Heart right ventricle (tissue), 16 donors: Measurements from ENCODE around the gene TBC1D3B. TPM values are rescaled to one million over a fixed set of nuclear protein-coding genes. Genes with fewer than 3 reads are reported as not detected.
"Not testable (repeated sequence)": the region's sequence is repeated elsewhere in the genome, so short reads cannot be mapped to it uniquely, and the experiment has no call there.

Source experiments
- ATAC-seq, 8 donors: fragments of 200-7000 bp; cut with Tn5 transposase; one replicate each; pipeline ENCODE4 v1.9.1; 2020; ENCODE audit warnings: mild to moderate bottlenecking in 8 of 8, moderate library complexity in 8 of 8, moderate number of reproducible peaks in 1 of 8
- DNase-seq, 2 donors: peaks; one replicate each; pipeline ENCODE4 v3.0.0-alpha.2; 2020
- H3K27ac ChIP-seq, 10 donors: fragments of 200-600 bp; sonication (generic) in 2 of 10; one replicate each; pipeline versions ENCODE4 v1.5.0 to v1.8.0; 2020 to 2022; ENCODE audit warnings: mild to moderate bottlenecking in 3 of 10
- H3K27me3 ChIP-seq, 7 donors: fragments of 200-600 bp; one replicate each; pipeline ENCODE4 v1.8.0; 2021 to 2022; ENCODE audit warnings: mild to moderate bottlenecking in 2 of 7
- H3K36me3 ChIP-seq, 9 donors: fragments of 200-600 bp; sonication (generic) in 1 of 9; one replicate each; pipeline versions ENCODE4 v1.5.0 to v1.8.0; 2020 to 2022; ENCODE audit warnings: mild to moderate bottlenecking in 2 of 9
- H3K4me1 ChIP-seq, 9 donors: fragments of 200-600 bp; sonication (generic) in 1 of 9; one replicate each; pipeline versions ENCODE4 v1.5.0 to v1.8.0; 2020 to 2022; ENCODE audit warnings: mild to moderate bottlenecking in 4 of 9
- H3K4me3 ChIP-seq, 10 donors: fragments of 200-600 bp; sonication (generic) in 2 of 10; one replicate each; pipeline versions ENCODE4 v1.5.0 to v1.8.0; 2020 to 2022; ENCODE audit warnings: mild to moderate bottlenecking in 7 of 10, moderate library complexity in 2 of 10
- H3K9me3 ChIP-seq, 11 donors: fragments of 200-600 bp in 10 of 11; sonication (generic) in 2 of 11; one replicate each; pipeline versions ENCODE4 v1.5.0 to v1.8.0; 2013 to 2022; ENCODE audit warnings: mild to moderate bottlenecking in 2 of 11, control low read depth in 1 of 11, moderate library complexity in 1 of 11
- CTCF ChIP-seq, 9 donors: fragments of 200-600 bp; sonication (generic) in 2 of 9; IDR thresholded peaks; one replicate each; pipeline versions ENCODE4 v1.5.0 to v1.8.0; 2021 to 2022; ENCODE audit warnings: antibody characterized with exemption in 9 of 9, mild to moderate bottlenecking in 5 of 9, moderate library complexity in 1 of 9
- WGBS, 2 donors: extraction: QIAGEN DNeasy Blood & Tissue Kit; methylation state at CpG; one replicate each; pipeline ENCODE4 v1.1.7; 2013; ENCODE audit warnings: inconsistent platforms in 1 of 2; 5-methylcytosine and 5-hydroxymethylcytosine counted together
- intact Hi-C, 10 donors: fragments of 100-400 bp; cut with DNase I; formaldehyde crosslinking; loops; one replicate each; pipeline versions ENCODE4 v1.11.1 to v1.14.2; 2022
- polyA plus RNA-seq, 2 donors: library from polyadenylated mRNA; stranded (reverse); fragments of 200-250 nt; gene quantifications; one replicate each; pipeline ENCODE4 v1.2.3, GENCODE V29; 2013
- total RNA-seq, 10 donors: library from RNA; stranded (reverse); fragmentation: NEBNext Ultra II Directional in 3 of 10; extraction: Animal tissue kit (Norgen Biotek cat#: 25700) in 3 of 10; gene quantifications; one replicate each; pipeline versions ENCODE4 v1.2.1 to v1.2.4, GENCODE V29; 2021 to 2023
- donor health status: Arrhythmogenic right ventricular cardiomyopathy.
- donor health status: ischemic (EF 13 %, LVEDD 7.1; RV severe dilation, severe dysfunction).
- donor health status: healthy with polysubstance abuse.
- donor health status: DM: no; HTN: yes; CAD: no.
- donor health status: DM: no; HTN: no; CAD: no.
- donor health status: ischemic (EF 25% LVEDD 6.9; RV normal size, moderate dysfunction).
- donor health status: ischemic (EF 25% LVEDD 5.7; RV mildly dilated, moderate dysfunction).
- donor health status: healthy.
- donor health status: DM: yes; HTN: yes; CAD: no.
- donor health status: Ischemic cardiomyopathy.
- donor health status: ischemic (EF 35%, LVEDD 5.7; RV mildly dilated, moderate dysfunction).
- donor health status: nonischemic (EF 11% LVEDD 7.7; RV severe dilation, severe dysfunction).
- donor health status: DM: yes; HTN: yes; CAD: no.
- donor health status: PGD.
- donor health status: ischemic (EF 29% LVEDD 5.4; RV normal size, mild dysfunction).
- donor health status: nonischemic (EF 23%, LVEDD 6.1; RV moderate dilation, normal function).

The TBC1D3B gene
- total and polyA plus RNA-seq, 12 donors, result 0.42 to 5.9 (median 1.7) TPM

GRCh38 chr17:36184023-36184765 lies 7.8 kb upstream of the TBC1D3B start:
- Histone ChIP-seq H3K27me3 (peaks cover 0 to 41% (median 7%) of the 10 kb centered on the region in 7 donors), H3K27ac (peak overlapping the region in 3 of 10 donors; percentile 72 to 90 (median 78)), H3K36me3 (no peaks in the 10 kb centered on the region), H3K4me3 (peak overlapping the region in 6 of 10 donors; percentile 55 to 87 (median 66)), H3K4me1 (peaks cover 0 to 23% (median 0%) of the 10 kb centered on the region in 9 donors), H3K9me3 (no peaks in the 10 kb centered on the region)
- ATAC-seq (peak in 2 of 8 donors; percentile 2), DNase-seq (no peak)
- intact Hi-C loops, result loop anchor here in 3 of 10 donors (5.0 to 10.0 kb wide), 2 partner anchors 69 to 293 kb away; no protein-coding TSS in a partner anchor
- 78 to 82% methylated on average over 12 of the region's 12 CpGs for WGBS, 2 donors
- TF ChIP-seq CTCF (IDR thresholded peaks at IDR 0.05), result no peak

- peak; percentile 73 to 85 for DNase-seq
- WGBS, 2 donors, result 5 to 6% methylated on average over 49 to 76 of the region's 76 CpGs
- intact Hi-C loops, result loop anchor here in 3 of 10 donors (5.0 to 10.0 kb wide), 2 partner anchors 68 to 294 kb away; no protein-coding TSS in a partner anchor
These were observed 6.8 kb upstream of the TBC1D3B start for GRCh38 chr17:36183001-36183971.

GRCh38 chr17:36182176-36183000 lies 6.0 kb upstream of the TBC1D3B start:
- Histone ChIP-seq H3K4me1 (peaks cover 0 to 17% (median 0%) of the 10 kb centered on the region in 9 donors), H3K36me3 (no peaks in the 10 kb centered on the region), H3K4me3 (peak overlapping the region; percentile 30 to 87 (median 64)), H3K9me3 (no peaks in the 10 kb centered on the region), H3K27ac (peak overlapping the region in 6 of 10 donors; percentile 51 to 90 (median 70)), H3K27me3 (peaks cover 0 to 40% (median 7%) of the 10 kb centered on the region in 7 donors)
- ATAC-seq (peak; percentile 20 to 54 (median 40)), DNase-seq (peak in 1 of 2 donors; percentile 52)
- intact Hi-C loops, result loop anchor here in 3 of 10 donors (5.0 to 10.0 kb wide), 2 partner anchors 68 to 295 kb away; no protein-coding TSS in a partner anchor
- 24 to 26% methylated on average over 47 to 48 of the region's 48 CpGs for WGBS, 2 donors
- no peak for TF ChIP-seq CTCF (IDR thresholded peaks at IDR 0.05)

More at GRCh38 chr17:36183001-36183971, 6.8 kb upstream of the TBC1D3B start:
- H3K27ac ChIP-seq, result peak overlapping the region in 6 of 10 donors; percentile 51 to 90 (median 70)
- peak; percentile 84 to 91 (median 88) for ATAC-seq
- H3K9me3 ChIP-seq, result no peaks in the 10 kb centered on the region
- peak in 3 of 9 donors; percentile 22 to 36 (median 25) for TF ChIP-seq CTCF (IDR thresholded peaks at IDR 0.05)
- H3K36me3 ChIP-seq, result no peaks in the 10 kb centered on the region
- H3K27me3 ChIP-seq, result peaks cover 0 to 41% (median 7%) of the 10 kb centered on the region in 7 donors
- H3K4me3 ChIP-seq, result peak overlapping the region; percentile 30 to 87 (median 64)
- peaks cover 0 to 18% (median 0%) of the 10 kb centered on the region in 9 donors for H3K4me1 ChIP-seq

- H3K9me3 ChIP-seq, H3K4me3 ChIP-seq, ATAC-seq, DNase-seq, H3K36me3 ChIP-seq, H3K27ac ChIP-seq: not testable (repeated sequence)
- intact Hi-C loops, result loop anchor here in 3 of 10 donors (5.0 to 10.0 kb wide), 2 partner anchors 67 to 296 kb away; no protein-coding TSS in a partner anchor
- H3K27me3 ChIP-seq, result peaks cover 0 to 36% (median 7%) of the 10 kb centered on the region in 7 donors
- 86 to 92% methylated on average over 6 of the region's 6 CpGs for WGBS, 2 donors
- H3K4me1 ChIP-seq, result peaks cover 0 to 17% (median 0%) of the 10 kb centered on the region in 9 donors
These were observed 5.2 kb upstream of the TBC1D3B start for GRCh38 chr17:36181446-36182175.

GRCh38 chr17:36168836-36169235 lies 7.6 kb downstream of the TBC1D3B start:
- H3K4me3 ChIP-seq, H3K27ac ChIP-seq, H3K36me3 ChIP-seq, ATAC-seq, DNase-seq, H3K4me1 ChIP-seq, intact Hi-C loops, H3K9me3 ChIP-seq, H3K27me3 ChIP-seq: not testable (repeated sequence)
- WGBS, 2 donors, result 56 to 71% methylated on average over 5 to 6 of the region's 8 CpGs
